Activated CD8-positive, alpha-beta memory T cell treated with anti-CD3 and anti-CD28 coated beads for 48 hours (primary cell): ENCODE results near the gene SLC38A4.
"Not testable (repeated sequence)": the region's sequence is repeated elsewhere in the genome, so short reads cannot be mapped to it uniquely, and the experiment has no call there.

ENCODE experiments used
- DNase-seq, 3 experiments: peaks; one replicate each; pipeline ENCODE4 v3.0.0-alpha.2; 2020; ENCODE audit warnings: low read depth in 2 of 3, low spot score in 2 of 3

The SLC38A4 gene, protein sequence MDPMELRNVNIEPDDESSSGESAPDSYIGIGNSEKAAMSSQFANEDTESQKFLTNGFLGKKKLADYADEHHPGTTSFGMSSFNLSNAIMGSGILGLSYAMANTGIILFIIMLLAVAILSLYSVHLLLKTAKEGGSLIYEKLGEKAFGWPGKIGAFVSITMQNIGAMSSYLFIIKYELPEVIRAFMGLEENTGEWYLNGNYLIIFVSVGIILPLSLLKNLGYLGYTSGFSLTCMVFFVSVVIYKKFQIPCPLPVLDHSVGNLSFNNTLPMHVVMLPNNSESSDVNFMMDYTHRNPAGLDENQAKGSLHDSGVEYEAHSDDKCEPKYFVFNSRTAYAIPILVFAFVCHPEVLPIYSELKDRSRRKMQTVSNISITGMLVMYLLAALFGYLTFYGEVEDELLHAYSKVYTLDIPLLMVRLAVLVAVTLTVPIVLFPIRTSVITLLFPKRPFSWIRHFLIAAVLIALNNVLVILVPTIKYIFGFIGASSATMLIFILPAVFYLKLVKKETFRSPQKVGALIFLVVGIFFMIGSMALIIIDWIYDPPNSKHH

GRCh38 chr12:46825591-46826414 is at the start of gene SLC38A4:
Gene SLC38A4 (minus strand): TSS chr12:46825997. CDS start chr12:46793071, 32,926 bp downstream.
- DNase-seq = no peak

DNA sequence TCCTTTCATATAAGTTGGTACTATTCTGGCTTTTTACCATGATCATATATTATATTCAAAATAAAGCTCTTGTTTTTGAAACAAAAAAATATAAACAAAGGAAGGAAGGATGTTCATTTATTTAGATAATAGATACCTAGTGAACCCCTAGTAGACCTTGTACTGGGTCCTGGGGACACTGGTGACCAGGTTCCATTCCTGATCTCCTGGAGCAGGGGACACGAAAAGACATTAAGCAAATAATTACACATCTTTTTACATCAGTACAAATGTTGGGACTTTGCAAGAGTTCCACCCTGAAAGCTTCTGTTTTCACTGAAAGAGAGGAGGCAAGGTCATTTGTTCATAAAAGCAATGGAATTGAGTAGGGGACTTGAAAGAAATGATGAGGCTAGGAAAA is 49.3 kb upstream of the SLC38A4 start:
- DNase-seq = no peak

GRCh38 chr12:46874642-46875041 is 48.8 kb upstream of the SLC38A4 start:
- DNase-seq = no peak

DNA sequence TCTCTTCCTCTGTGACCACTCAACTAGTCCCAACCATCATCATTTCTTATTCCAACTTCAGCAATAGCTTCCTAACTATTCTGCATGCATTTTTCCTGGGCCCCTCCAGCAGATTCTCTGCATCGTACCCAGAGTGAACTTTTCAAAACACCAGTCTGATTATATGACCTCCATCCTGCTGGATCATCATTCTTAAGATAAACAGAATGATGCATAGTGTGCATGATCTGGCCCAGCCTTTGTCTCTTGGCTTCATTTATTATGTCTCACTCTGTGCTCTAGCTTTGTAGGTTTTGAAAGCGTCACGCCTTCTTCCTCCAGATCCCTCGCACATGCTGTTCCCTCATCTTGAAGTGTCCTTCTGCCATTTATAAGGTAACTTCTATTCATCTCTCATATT is 46.3 kb upstream of the SLC38A4 start:
- no peak for DNase-seq

GRCh38 chr12:46865311-46865710 is 39.5 kb upstream of the SLC38A4 start:
- DNase-seq = no peak

GRCh38 chr12:46858368-46858767 is 32.6 kb upstream of the SLC38A4 start:
- no peak for DNase-seq

GRCh38 chr12:46857486-46857885 is 31.7 kb upstream of the SLC38A4 start:
- DNase-seq = no peak

- no peak for DNase-seq
These were observed 30.0 kb upstream of the SLC38A4 start for GRCh38 chr12:46855760-46856159.

GRCh38 chr12:46854188-46854587 is 28.4 kb upstream of the SLC38A4 start:
- not testable (repeated sequence) for DNase-seq

DNA sequence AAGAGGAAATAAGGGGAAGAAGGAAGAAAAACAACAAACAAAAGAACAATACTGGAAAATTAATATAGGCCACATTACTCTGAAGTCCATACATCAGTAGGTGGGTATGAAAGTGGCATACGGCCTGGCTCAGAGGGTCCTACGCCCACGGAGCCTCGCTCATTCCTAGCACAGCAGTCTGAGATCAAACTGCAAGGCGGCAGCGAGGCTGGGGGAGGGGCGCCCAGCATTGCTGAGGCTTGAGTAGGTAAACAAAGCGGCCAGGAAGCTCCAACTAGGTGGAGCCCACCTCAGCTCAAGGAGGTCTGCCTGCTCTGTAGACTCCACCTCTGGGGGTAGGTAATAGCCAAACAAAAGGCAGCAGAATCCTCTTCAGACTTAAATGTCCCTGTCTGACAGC is 23.0 kb upstream of the SLC38A4 start:
- DNase-seq = not testable (repeated sequence)

- no peak for DNase-seq
These were observed 21.2 kb upstream of the SLC38A4 start for GRCh38 chr12:46847001-46847400.

DNA sequence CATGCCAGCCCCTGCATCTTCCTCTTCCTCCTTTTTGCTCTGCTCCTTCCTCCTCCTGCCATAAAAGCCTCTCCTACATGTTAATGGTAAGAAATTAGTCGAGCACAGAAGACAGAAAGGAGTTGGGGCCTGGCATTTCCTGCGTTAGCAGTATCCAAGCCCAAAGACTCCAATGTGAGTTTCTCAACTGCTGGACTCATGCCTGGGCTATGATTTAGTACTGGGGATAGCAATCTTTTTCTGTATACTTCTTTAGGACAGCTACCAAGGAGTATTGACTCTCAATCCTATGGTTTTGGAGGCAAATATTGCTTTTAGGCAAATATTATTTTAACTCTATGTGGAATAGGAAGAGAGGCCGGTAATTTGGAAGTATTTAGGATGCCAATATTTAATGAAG is 18.0 kb upstream of the SLC38A4 start:
- DNase-seq = no peak

DNA sequence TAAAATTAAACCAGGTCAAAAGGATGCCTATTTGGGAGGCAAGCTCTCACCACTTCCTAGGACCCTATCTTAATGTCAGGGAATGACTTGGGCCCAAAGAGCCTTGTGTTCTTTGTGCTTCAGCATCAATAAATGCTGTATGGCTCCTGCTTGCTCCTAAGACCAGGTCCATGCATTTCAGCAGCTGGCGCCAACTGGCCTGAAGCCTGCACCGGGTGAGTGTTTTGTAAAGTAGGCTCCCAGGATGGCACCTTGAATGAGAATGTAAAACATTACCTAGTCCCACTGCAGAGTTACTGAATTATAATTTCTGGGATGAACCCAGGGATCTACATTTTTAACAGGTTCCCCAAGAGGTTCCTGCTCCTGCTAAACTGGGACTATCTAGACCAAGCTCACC is 16.1 kb upstream of the SLC38A4 start:
- no peak for DNase-seq

GRCh38 chr12:46839964-46840363 is 14.2 kb upstream of the SLC38A4 start:
- no peak for DNase-seq

GRCh38 chr12:46839232-46839631 is 13.4 kb upstream of the SLC38A4 start:
- no peak for DNase-seq

- no peak for DNase-seq
These were observed 10.0 kb upstream of the SLC38A4 start for GRCh38 chr12:46835785-46836184.

GRCh38 chr12:46832130-46832704 is 6.4 kb upstream of the SLC38A4 start:
- DNase-seq = no peak

GRCh38 chr12:46831335-46832129 is 5.7 kb upstream of the SLC38A4 start:
- no peak for DNase-seq

DNA sequence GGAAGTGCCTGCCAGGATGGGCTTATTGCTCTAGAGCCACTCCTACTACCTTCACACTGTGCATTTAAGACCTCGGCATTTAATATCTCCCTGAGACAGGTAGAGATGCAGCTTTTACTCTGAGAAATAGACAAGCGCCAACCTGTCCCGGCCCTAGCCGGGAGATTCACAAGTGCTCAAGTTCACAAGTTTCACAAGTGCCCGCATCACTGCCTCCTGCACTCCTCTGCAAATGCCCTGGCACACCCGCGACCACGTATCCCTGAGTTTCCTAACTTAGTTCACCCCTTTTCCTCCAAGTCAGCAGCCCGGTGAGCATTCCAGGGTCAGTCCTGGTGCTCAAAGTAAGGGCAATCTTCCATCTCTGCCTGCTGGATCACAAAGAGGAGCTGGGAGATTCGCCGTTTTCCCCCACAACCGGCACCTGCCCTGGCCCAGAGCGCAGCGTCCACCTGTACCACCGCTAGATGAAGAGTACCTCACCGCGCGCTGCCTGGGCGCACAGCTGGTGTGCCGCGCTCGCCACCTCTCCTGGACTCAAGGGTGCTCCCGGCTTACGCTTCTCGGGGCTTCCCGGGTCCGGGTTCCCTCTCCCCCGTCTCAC is 5.0 kb upstream of the SLC38A4 start:
- DNase-seq = no peak

DNA sequence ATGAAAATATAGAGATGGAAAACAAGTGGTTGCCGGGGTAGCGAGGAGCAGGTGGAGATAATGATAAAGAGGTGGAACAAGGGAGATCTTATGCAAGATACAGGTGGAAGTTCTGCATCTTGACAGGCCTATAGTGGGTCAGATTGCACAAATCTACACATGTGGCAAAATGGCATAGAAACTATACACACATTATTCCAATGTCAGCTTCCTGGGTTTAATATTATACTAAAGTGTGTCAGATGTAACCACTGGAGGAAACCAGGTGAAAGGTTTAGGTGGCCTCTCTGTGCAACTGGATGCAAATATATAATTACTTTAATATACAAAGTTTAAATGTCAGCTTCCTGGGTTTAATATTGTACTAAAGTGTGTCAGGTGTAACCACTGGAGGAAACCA is 1.1 kb downstream of the SLC38A4 start:
- no peak for DNase-seq
